ENCODE measurements around the gene ARTN. TPM values are rescaled to one million over a fixed set of nuclear protein-coding genes. Genes with fewer than 3 reads are reported as not detected.

The ARTN gene
- total RNA-seq, 1 experiment from 2014 or later, result 10.6 TPM

- Histone ChIP-seq H2AFZ (ENCODE audit: low read length) (no peak overlapping the region), H4K5ac (ENCODE audit: insufficient read length, low read depth, low read length) (no peak overlapping the region), H3T11ph (ENCODE audit: low read length) (no peak overlapping the region), H3K14ac (ENCODE audit: insufficient read depth, low read length) (no peak overlapping the region), H3K4me2 (ENCODE audit: insufficient read depth, insufficient read length, low read length) (no peak overlapping the region), H3K79me2 (ENCODE audit: insufficient read depth, low read length) (no peaks in the 10 kb centered on the region), H3K27ac (ENCODE audit: insufficient read length, low read depth, low read length) (no peak overlapping the region), H4K20me1 (ENCODE audit: control insufficient read depth, insufficient read depth, insufficient read length) (no peaks in the 10 kb centered on the region), H3K18ac (ENCODE audit: insufficient read length, low read depth, low read length) (no peak overlapping the region), H3K9ac (ENCODE audit: extremely low read depth, insufficient read length, low read length) (no peak overlapping the region), H2AK5ac (ENCODE audit: insufficient read length, low read length) (no peak overlapping the region), H2BK120ac (ENCODE audit: low read depth, low read length, poor library complexity, severe bottlenecking) (no peak overlapping the region), H3K4me1 (ENCODE audit: insufficient read depth, low read length) (peaks cover 11% of the 10 kb centered on the region), H2BK15ac (ENCODE audit: low read depth, low read length) (no peak overlapping the region), H2BK5ac (ENCODE audit: insufficient read length, low read length) (no peak overlapping the region), H3K4ac (ENCODE audit: low read depth, low read length) (no peak overlapping the region), H3K23me2 (ENCODE audit: insufficient read length, low read depth, low read length, poor library complexity, severe bottlenecking) (no peaks in the 10 kb centered on the region), H4K8ac (replicated peaks; ENCODE audit: insufficient read length, low read depth, low read length) (no peak overlapping the region), H3K79me1 (ENCODE audit: insufficient read depth, low read depth, low read length, poor library complexity, severe bottlenecking) (no peaks in the 10 kb centered on the region), H2BK20ac (ENCODE audit: low read depth, low read length, poor library complexity, severe bottlenecking) (no peak overlapping the region), H3K56ac (ENCODE audit: insufficient read length, low read depth, low read length) (no peak overlapping the region), H3K23ac (ENCODE audit: insufficient read length, low read depth, low read length) (no peak overlapping the region), H2BK12ac (ENCODE audit: insufficient read length, low read depth, low read length) (no peak overlapping the region), H3K9me3 (ENCODE audit: control insufficient read depth, low read depth, low read length) (no peaks in the 10 kb centered on the region), H4K91ac (ENCODE audit: insufficient read length, low read depth, low read length) (no peak overlapping the region), H3K27me3 (ENCODE audit: insufficient read depth, low read length) (no peaks in the 10 kb centered on the region)
- no peak for TF ChIP-seq CTCF (conservative IDR thresholded peaks at IDR 0.05)
- Mint-ChIP-seq H3K27me3 (ENCODE audit: low read depth) (peaks cover 5% of the 10 kb centered on the region), H3K4me3 (no peak overlapping the region), H3K27ac (peak overlapping the region in 1 of 3 experiments; percentile 40; a peak in 1 of 7 replicates), H3K9me3 (no peaks in the 10 kb centered on the region), H3K4me1 (peaks cover 32 to 34% of the 10 kb centered on the region in 2 experiments), H3K36me3 (ENCODE audit: insufficient read depth in 1 of 3, low read depth in 3 of 3) (no peaks in the 10 kb centered on the region)
- no CpG with 5 or more reads among the region's 1 CpG for WGBS (ENCODE audit: extremely low coverage, insufficient read length, low lambda C conversion rate)
- DNase-seq, result no peak
Observed at GRCh38 chr1:43910343-43910742, 23.3 kb upstream of the ARTN start.
